HepG2 (cell line): ENCODE results near the gene PRELID1. TPM values are rescaled to one million over a fixed set of nuclear protein-coding genes. Genes with fewer than 3 reads are reported as not detected.

Experiments
- HMG20B ChIP-seq: conservative IDR thresholded peaks from 2 replicates; pipeline ENCODE4 v1.6.1; 2016; ENCODE audit warnings: missing genetic modification reagents, missing compliant biosample characterization
- JUNB ChIP-seq: sonication (generic); formaldehyde crosslinking; IDR thresholded peaks from 2 replicates; pipeline ENCODE4 v1.8.0; 2022; ENCODE audit warnings: missing genetic modification reagents, mild to moderate bottlenecking, borderline replicate concordance
- NONO ChIP-seq, 2 experiments: fragments of 450-650 bp in 1 of 2; sonication (generic) in 1 of 2; formaldehyde crosslinking in 1 of 2; IDR thresholded peaks in 1 of 2; conservative IDR thresholded peaks in 1 of 2; 2 replicates each; pipeline versions ENCODE4 v1.6.1 to v1.8.0; 2017 to 2022; ENCODE audit warnings: mild to moderate bottlenecking in 1 of 2, missing genetic modification reagents in 1 of 2, moderate library complexity in 1 of 2
- STAT5B ChIP-seq: sonication (generic); formaldehyde crosslinking; IDR thresholded peaks from 2 replicates; pipeline ENCODE4 v1.4.0; 2020; ENCODE audit warnings: missing genetic modification reagents
- ZNF530 ChIP-seq: sonication (generic); formaldehyde crosslinking; IDR thresholded peaks from 2 replicates; pipeline ENCODE4 v1.5.0; 2020; ENCODE audit warnings: low read depth, mild to moderate bottlenecking, missing genetic modification reagents
- polyA plus RNA-seq, 8 experiments: library from polyadenylated mRNA; depleted of rRNA in 3 of 8; stranded (reverse) in 7 of 8; unstranded in 1 of 8; fragments of >200 nt; fragmentation: Illumina TruSeq in 4 of 8; extraction: Trizol in 4 of 8; gene quantifications; 2 replicates each; pipeline versions ENCODE4 v1.2.1 to v1.2.3, GENCODE V29; 2011 to 2016; ENCODE audit warnings: low read depth in 4 of 8, missing spikeins in 1 of 8, mixed read lengths in 1 of 8; ENCODE audit not compliant: insufficient read depth in 1 of 8
- total RNA-seq, 5 experiments: library from RNA; depleted of rRNA; stranded (reverse); fragments of >200 nt; fragmentation: Illumina TruSeq; extraction: Trizol; gene quantifications; 2 replicates each; pipeline ENCODE4 v1.2.3, GENCODE V29; 2016; ENCODE audit warnings: low read depth in 1 of 5
- TF ChIP-seq, protein P1 (sequence below): sonication (generic); formaldehyde crosslinking; IDR thresholded peaks from 2 replicates; pipeline ENCODE4 v1.4.0; 2020; ENCODE audit warnings: missing genetic modification reagents, borderline replicate concordance
- TF ChIP-seq, protein P2 (sequence below): sonication (generic); formaldehyde crosslinking; IDR thresholded peaks from 2 replicates; pipeline ENCODE4 v1.4.0; 2020; ENCODE audit warnings: mild to moderate bottlenecking, missing genetic modification reagents

The PRELID1 gene
- total and polyA plus RNA-seq, 2 of the 13 experiments (the other 11 are each of a cell fraction or from before 2014, with no cell fraction given) = 250 to 271 TPM

DNA sequence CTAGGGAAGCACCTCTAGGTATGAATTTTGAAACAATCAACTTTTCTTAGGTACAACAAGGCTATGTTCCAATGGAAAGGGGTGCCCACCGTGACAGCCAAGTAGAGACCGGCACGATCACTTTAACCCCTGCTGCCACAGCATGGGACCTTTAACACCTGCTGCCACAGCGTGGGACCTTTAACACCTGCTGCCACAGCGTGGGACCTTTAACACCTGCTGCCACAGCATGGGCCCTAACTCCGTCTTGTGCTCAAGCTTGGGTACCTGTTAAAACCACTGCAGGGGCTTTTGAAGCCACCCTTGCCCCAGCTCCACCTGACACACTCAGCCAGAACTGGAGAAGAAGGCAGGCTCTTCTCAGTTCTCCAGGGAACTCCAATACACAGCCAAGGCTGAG lies 26.3 kb downstream of the PRELID1 start (continued):
- TF ChIP-seq HMG20B (CRISPR knock-in tag) = no peak
- TF ChIP-seq ZNF530 (CRISPR knock-in tag) = no peak
- TF ChIP-seq, protein P1, sequence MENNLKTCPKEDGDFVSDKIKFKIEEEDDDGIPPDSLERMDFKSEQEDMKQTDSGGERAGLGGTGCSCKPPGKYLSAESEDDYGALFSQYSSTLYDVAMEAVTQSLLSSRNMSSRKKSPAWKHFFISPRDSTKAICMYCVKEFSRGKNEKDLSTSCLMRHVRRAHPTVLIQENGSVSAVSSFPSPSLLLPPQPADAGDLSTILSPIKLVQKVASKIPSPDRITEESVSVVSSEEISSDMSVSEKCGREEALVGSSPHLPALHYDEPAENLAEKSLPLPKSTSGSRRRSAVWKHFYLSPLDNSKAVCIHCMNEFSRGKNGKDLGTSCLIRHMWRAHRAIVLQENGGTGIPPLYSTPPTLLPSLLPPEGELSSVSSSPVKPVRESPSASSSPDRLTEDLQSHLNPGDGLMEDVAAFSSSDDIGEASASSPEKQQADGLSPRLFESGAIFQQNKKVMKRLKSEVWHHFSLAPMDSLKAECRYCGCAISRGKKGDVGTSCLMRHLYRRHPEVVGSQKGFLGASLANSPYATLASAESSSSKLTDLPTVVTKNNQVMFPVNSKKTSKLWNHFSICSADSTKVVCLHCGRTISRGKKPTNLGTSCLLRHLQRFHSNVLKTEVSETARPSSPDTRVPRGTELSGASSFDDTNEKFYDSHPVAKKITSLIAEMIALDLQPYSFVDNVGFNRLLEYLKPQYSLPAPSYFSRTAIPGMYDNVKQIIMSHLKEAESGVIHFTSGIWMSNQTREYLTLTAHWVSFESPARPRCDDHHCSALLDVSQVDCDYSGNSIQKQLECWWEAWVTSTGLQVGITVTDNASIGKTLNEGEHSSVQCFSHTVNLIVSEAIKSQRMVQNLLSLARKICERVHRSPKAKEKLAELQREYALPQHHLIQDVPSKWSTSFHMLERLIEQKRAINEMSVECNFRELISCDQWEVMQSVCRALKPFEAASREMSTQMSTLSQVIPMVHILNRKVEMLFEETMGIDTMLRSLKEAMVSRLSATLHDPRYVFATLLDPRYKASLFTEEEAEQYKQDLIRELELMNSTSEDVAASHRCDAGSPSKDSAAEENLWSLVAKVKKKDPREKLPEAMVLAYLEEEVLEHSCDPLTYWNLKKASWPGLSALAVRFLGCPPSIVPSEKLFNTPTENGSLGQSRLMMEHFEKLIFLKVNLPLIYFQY (CRISPR knock-in tag) = no peak
- TF ChIP-seq STAT5B = no peak
- no peak for TF ChIP-seq JUNB (CRISPR knock-in tag)
- TF ChIP-seq NONO (IDR thresholded peaks at IDR 0.05) = no peak
- TF ChIP-seq NONO (CRISPR knock-in tag; conservative IDR thresholded peaks at IDR 0.05) = no peak
- TF ChIP-seq, protein P2, sequence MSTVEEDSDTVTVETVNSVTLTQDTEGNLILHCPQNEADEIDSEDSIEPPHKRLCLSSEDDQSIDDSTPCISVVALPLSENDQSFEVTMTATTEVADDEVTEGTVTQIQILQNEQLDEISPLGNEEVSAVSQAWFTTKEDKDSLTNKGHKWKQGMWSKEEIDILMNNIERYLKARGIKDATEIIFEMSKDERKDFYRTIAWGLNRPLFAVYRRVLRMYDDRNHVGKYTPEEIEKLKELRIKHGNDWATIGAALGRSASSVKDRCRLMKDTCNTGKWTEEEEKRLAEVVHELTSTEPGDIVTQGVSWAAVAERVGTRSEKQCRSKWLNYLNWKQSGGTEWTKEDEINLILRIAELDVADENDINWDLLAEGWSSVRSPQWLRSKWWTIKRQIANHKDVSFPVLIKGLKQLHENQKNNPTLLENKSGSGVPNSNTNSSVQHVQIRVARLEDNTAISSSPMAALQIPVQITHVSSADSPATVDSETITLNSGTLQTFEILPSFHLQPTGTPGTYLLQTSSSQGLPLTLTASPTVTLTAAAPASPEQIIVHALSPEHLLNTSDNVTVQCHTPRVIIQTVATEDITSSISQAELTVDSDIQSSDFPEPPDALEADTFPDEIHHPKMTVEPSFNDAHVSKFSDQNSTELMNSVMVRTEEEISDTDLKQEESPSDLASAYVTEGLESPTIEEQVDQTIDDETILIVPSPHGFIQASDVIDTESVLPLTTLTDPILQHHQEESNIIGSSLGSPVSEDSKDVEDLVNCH (CRISPR knock-in tag) = no peak
